ENCODE measurements around the gene WDR7.

DNA sequence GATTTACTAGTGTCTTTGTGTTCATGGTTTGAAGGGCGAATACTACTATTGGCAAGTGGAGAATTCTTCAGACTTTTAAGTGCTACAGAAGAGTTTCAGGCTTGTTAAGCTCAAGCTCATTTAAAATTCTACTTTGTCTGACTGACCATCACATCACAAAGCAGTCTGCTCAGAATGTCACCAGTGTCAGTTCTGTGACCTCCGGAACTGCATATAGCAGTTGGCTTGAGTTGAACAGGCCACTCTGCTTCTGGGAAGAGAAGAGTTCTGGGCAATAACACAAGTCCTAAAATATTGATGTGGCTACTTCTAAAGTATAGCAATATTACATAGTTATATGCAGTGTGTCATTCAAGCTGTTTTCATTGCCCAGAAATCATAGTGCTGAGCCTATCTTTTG lies 250.8 kb downstream of the WDR7 start:
- TF ChIP-seq, protein P1, sequence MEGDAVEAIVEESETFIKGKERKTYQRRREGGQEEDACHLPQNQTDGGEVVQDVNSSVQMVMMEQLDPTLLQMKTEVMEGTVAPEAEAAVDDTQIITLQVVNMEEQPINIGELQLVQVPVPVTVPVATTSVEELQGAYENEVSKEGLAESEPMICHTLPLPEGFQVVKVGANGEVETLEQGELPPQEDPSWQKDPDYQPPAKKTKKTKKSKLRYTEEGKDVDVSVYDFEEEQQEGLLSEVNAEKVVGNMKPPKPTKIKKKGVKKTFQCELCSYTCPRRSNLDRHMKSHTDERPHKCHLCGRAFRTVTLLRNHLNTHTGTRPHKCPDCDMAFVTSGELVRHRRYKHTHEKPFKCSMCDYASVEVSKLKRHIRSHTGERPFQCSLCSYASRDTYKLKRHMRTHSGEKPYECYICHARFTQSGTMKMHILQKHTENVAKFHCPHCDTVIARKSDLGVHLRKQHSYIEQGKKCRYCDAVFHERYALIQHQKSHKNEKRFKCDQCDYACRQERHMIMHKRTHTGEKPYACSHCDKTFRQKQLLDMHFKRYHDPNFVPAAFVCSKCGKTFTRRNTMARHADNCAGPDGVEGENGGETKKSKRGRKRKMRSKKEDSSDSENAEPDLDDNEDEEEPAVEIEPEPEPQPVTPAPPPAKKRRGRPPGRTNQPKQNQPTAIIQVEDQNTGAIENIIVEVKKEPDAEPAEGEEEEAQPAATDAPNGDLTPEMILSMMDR (IDR thresholded peaks at IDR 0.05; ENCODE audit: poor library complexity) = no peak
- TF ChIP-seq EZH2phosphoT487 (IDR thresholded peaks at IDR 0.05; ENCODE audit: low read depth, severe bottlenecking, unreplicated experiment) (no peak), EZH2 (IDR thresholded peaks at IDR 0.05; ENCODE audit: borderline replicate concordance) (no peak)
